ENCODE measurements around the gene AACS.
"Not testable (repeated sequence)": the region's sequence is repeated elsewhere in the genome, so short reads cannot be mapped to it uniquely, and the experiment has no call there.

Gene AACS

GRCh38 chr12:125092872-125093680, 27.8 kb downstream of the AACS start:
- no peak for DNase-seq

GRCh38 chr12:125093681-125094330, 28.6 kb downstream of the AACS start:
- no peak for DNase-seq

- no peak for DNase-seq
These were observed 31.7 kb downstream of the AACS start for GRCh38 chr12:125096894-125097293.

- no peak for DNase-seq
These were observed 32.2 kb downstream of the AACS start for GRCh38 chr12:125097427-125097826.

GRCh38 chr12:125098676-125099408, 33.6 kb downstream of the AACS start:
- no peak for DNase-seq

- no peak for DNase-seq
These were observed 34.2 kb downstream of the AACS start for GRCh38 chr12:125099409-125099782.

GRCh38 chr12:125100551-125101434, 35.6 kb downstream of the AACS start:
- DNase-seq, result no peak

GRCh38 chr12:125104982-125105381, 39.7 kb downstream of the AACS start:
- DNase-seq, result peak; percentile 59

- no peak for DNase-seq
These were observed 40.4 kb downstream of the AACS start for GRCh38 chr12:125105600-125105999.

- DNase-seq, result no peak
These were observed 45.6 kb downstream of the AACS start for GRCh38 chr12:125110641-125111360.

- DNase-seq, result peak; percentile 54
These were observed 46.2 kb downstream of the AACS start for GRCh38 chr12:125111403-125111802.

GRCh38 chr12:125112614-125113013, 47.4 kb downstream of the AACS start:
- not testable (repeated sequence) for DNase-seq

- no peak for DNase-seq
These were observed 48.0 kb downstream of the AACS start for GRCh38 chr12:125113263-125113662.

- no peak for DNase-seq
These were observed 48.6 kb downstream of the AACS start for GRCh38 chr12:125113789-125114188.

- no peak for DNase-seq
These were observed 49.3 kb downstream of the AACS start for GRCh38 chr12:125114365-125115141.

GRCh38 chr12:125120566-125120965, 55.3 kb downstream of the AACS start:
- DNase-seq, result no peak

GRCh38 chr12:125121106-125121505, 55.9 kb downstream of the AACS start:
- no peak for DNase-seq

- DNase-seq, result no peak
These were observed 57.4 kb downstream of the AACS start for GRCh38 chr12:125122668-125123067.

GRCh38 chr12:125124320-125124966, 59.2 kb downstream of the AACS start:
- no peak for DNase-seq

- DNase-seq, result no peak
These were observed 60.0 kb downstream of the AACS start for GRCh38 chr12:125125271-125125670.

All from hematopoietic multipotent progenitor cell treated with erythropoietin and hydrocortisone succinate and interleukin-3 and kit ligand, for 8 days (in vitro differentiated cells).